Skin epidermis (tissue), 12 donors: ENCODE results near the gene MBLAC1.

ENCODE experiments used
- H3K27ac ChIP-seq, 21 experiments: fragments of 200-600 bp; sonication (generic) in 11 of 21; one replicate each; pipeline ENCODE4 v1.5.0; 2020; ENCODE audit warnings: mild to moderate bottlenecking in 3 of 21, inconsistent platforms in 2 of 21, moderate library complexity in 2 of 21
- H3K4me3 ChIP-seq, 7 experiments: fragments of 200-600 bp; sonication (generic) in 2 of 7; one replicate each; pipeline ENCODE4 v1.5.0; 2020; ENCODE audit warnings: inconsistent platforms in 2 of 7, mild to moderate bottlenecking in 2 of 7, moderate library complexity in 1 of 7

The MBLAC1 gene

GRCh38 chr7:100093925-100094486 is 32.8 kb upstream of the MBLAC1 start:
- Histone ChIP-seq H3K4me3 (no peak overlapping the region), H3K27ac (peak overlapping the region in 1 of 21 experiments; percentile 50)

- Histone ChIP-seq H3K27ac (no peak overlapping the region), H3K4me3 (no peak overlapping the region)
Measured at GRCh38 chr7:100095289-100095688, 31.5 kb upstream of the MBLAC1 start.

- H3K4me3 ChIP-seq, result no peak overlapping the region
- H3K27ac ChIP-seq, result no peak overlapping the region
Measured at GRCh38 chr7:100095704-100096103, 31.1 kb upstream of the MBLAC1 start.

GRCh38 chr7:100098913-100099312 is 27.9 kb upstream of the MBLAC1 start:
- peak overlapping the region in 2 of 7 experiments; percentile 46 to 98 for H3K4me3 ChIP-seq
- peak overlapping the region in 2 of 21 experiments; percentile 91 to 97 for H3K27ac ChIP-seq

GRCh38 chr7:100099452-100099851 is 27.3 kb upstream of the MBLAC1 start:
- Histone ChIP-seq H3K4me3 (peak overlapping the region; percentile 46 to 98 (median 85)), H3K27ac (peak overlapping the region in 18 of 21 experiments; percentile 79 to 97 (median 94))

GRCh38 chr7:100100420-100101015 is 26.2 kb upstream of the MBLAC1 start:
- Histone ChIP-seq H3K27ac (peak overlapping the region; percentile 61 to 97 (median 93)), H3K4me3 (peak overlapping the region; percentile 46 to 98 (median 85))

- H3K4me3 ChIP-seq, result peak within 1 kb of the TSS; percentile 46 to 98 (median 85)
- H3K27ac ChIP-seq, result peak within 1 kb of the TSS; percentile 68 to 97 (median 93)
Measured at GRCh38 chr7:100101016-100101862, 25.5 kb upstream of the MBLAC1 start, which contains the start of the genes AP4M1 and MCM7. Gene AP4M1 (plus strand): TSS chr7:100101643. CDS start chr7:100101715, 72 bp downstream. Gene MCM7 (minus strand): TSS chr7:100101397. CDS start chr7:100101294, 103 bp downstream.

GRCh38 chr7:100102950-100103840 is 23.6 kb upstream of the MBLAC1 start:
- H3K4me3 ChIP-seq, result no peak overlapping the region
- peak overlapping the region in 4 of 21 experiments; percentile 93 to 96 (median 94) for H3K27ac ChIP-seq

- Histone ChIP-seq H3K27ac (no peak overlapping the region), H3K4me3 (no peak overlapping the region)
Measured at GRCh38 chr7:100105534-100105933, 21.2 kb upstream of the MBLAC1 start.

- H3K4me3 ChIP-seq, result no peak overlapping the region
- no peak overlapping the region for H3K27ac ChIP-seq
Measured at GRCh38 chr7:100106633-100107032, 20.1 kb upstream of the MBLAC1 start.

GRCh38 chr7:100107125-100107737 is 19.5 kb upstream of the MBLAC1 start:
- H3K4me3 ChIP-seq, result no peak overlapping the region
- no peak overlapping the region for H3K27ac ChIP-seq

GRCh38 chr7:100107890-100108289 is 18.9 kb upstream of the MBLAC1 start:
- Histone ChIP-seq H3K27ac (no peak overlapping the region), H3K4me3 (no peak overlapping the region)

- Histone ChIP-seq H3K4me3 (no peak overlapping the region), H3K27ac (no peak overlapping the region)
Measured at GRCh38 chr7:100109521-100110163, 17.1 kb upstream of the MBLAC1 start.

GRCh38 chr7:100111156-100111555 is 15.6 kb upstream of the MBLAC1 start:
- no peak overlapping the region for H3K27ac ChIP-seq
- no peak overlapping the region for H3K4me3 ChIP-seq

- Histone ChIP-seq H3K4me3 (no peak overlapping the region), H3K27ac (no peak overlapping the region)
Measured at GRCh38 chr7:100111914-100112313, 14.9 kb upstream of the MBLAC1 start.

- H3K4me3 ChIP-seq, result no peak overlapping the region
- no peak overlapping the region for H3K27ac ChIP-seq
Measured at GRCh38 chr7:100115026-100115425, 11.7 kb upstream of the MBLAC1 start.

- Histone ChIP-seq H3K27ac (peak overlapping the region in 20 of 21 experiments; percentile 81 to 99 (median 95)), H3K4me3 (peak overlapping the region; percentile 56 to 85 (median 81))
Measured at GRCh38 chr7:100118388-100119071, 8.2 kb upstream of the MBLAC1 start.
